Stomach (tissue), 4 donors: ENCODE measurements around the gene TRIM69.

Source experiments
- CTCF ChIP-seq, 7 experiments: fragments of 450-650 bp in 4 of 7; fragments of 200-600 bp in 3 of 7; sonication (generic) in 3 of 7; IDR thresholded peaks; one replicate each; pipeline ENCODE4 v1.5.1; 2016 to 2019; ENCODE audit warnings: antibody characterized with exemption in 7 of 7, control low read depth in 2 of 7, mild to moderate bottlenecking in 1 of 7
- POLR2AphosphoS5 ChIP-seq, 3 donors: sonication (generic); formaldehyde crosslinking; IDR thresholded peaks; one replicate each; pipeline ENCODE4 v1.6.1; 2016; ENCODE audit warnings: antibody characterized with exemption in 3 of 3

DNA sequence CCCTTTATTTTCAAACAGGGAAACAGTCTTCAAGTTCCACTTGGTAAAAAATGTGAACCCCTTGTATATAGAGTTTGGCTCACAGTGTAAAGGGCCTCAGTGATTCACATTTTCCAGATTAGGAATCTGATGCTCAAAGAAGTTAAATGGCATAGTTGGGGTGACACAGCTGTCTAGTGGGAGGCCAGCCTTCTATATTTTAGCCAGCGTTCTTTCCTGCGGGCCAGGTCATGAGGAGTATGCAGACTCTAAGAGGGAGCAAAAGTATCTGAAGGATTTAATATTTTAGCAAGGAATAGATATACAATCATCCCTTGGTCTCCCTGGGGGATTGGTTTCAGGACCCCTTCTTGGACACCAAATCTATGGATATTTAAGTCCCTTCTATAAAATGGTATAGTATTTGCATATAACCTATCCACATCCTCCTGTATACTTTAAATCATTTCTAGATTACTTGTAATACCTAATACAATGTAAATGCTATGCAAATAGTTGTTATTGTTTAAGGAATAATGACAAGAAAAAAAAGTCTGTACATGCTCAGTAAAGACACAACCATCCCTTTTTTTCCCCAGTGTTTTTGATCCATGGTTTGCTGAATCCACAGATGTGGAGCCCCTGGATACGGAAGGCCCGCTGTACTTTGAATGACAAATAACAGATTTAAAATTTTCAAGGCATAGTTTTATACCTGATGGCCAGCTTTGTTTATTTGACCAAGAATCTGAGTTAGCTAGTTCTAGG lies 18.0 kb upstream of the TRIM69 start:
- TF ChIP-seq CTCF (IDR thresholded peaks at IDR 0.05) (no peak), POLR2AphosphoS5 (IDR thresholded peaks at IDR 0.05) (no peak)
